Body of pancreas (tissue), 4 donors: ENCODE measurements around the gene GFRA1.

Experiments used
- CTCF ChIP-seq, 7 experiments: fragments of 450-650 bp in 4 of 7; fragments of 200-600 bp in 3 of 7; sonication (generic) in 3 of 7; IDR thresholded peaks; one replicate each; pipeline ENCODE4 v1.5.1; 2016 to 2019; ENCODE audit warnings: antibody characterized with exemption in 7 of 7
- POLR2A ChIP-seq, 3 donors: fragments of 450-650 bp; IDR thresholded peaks; one replicate each; pipeline ENCODE4 v1.6.1; 2016; ENCODE audit warnings: antibody characterized with exemption in 3 of 3, mild to moderate bottlenecking in 2 of 3

- TF ChIP-seq CTCF (IDR thresholded peaks at IDR 0.05): no peak
- TF ChIP-seq POLR2A (IDR thresholded peaks at IDR 0.05): no peak
Observed at GRCh38 chr10:116139886-116140285, 133.1 kb downstream of the GFRA1 start.
